ENCODE results near the gene CUL9. TPM values are rescaled to one million over a fixed set of nuclear protein-coding genes. Genes with fewer than 3 reads are reported as not detected.

Gene CUL9
- polyA plus RNA-seq, 3 donors: 2.9 to 68.8 (median 3.8) TPM

GRCh38 chr6:43228951-43229802 is 47.2 kb downstream of the CUL9 start, which contains the start of gene DNPH1:
Gene DNPH1, minus strand, starts transcription at chr6:43229481. Its CDS starts 25 bp downstream, at chr6:43229456.
- peak; percentile 99 for TF ChIP-seq CTCF (IDR thresholded peaks at IDR 0.05)
- H3K27ac ChIP-seq (ENCODE audit: low read depth in 1 of 2, low read length in 2 of 2): peak within 1 kb of the TSS in 1 of 2 donors; percentile 45

DNA sequence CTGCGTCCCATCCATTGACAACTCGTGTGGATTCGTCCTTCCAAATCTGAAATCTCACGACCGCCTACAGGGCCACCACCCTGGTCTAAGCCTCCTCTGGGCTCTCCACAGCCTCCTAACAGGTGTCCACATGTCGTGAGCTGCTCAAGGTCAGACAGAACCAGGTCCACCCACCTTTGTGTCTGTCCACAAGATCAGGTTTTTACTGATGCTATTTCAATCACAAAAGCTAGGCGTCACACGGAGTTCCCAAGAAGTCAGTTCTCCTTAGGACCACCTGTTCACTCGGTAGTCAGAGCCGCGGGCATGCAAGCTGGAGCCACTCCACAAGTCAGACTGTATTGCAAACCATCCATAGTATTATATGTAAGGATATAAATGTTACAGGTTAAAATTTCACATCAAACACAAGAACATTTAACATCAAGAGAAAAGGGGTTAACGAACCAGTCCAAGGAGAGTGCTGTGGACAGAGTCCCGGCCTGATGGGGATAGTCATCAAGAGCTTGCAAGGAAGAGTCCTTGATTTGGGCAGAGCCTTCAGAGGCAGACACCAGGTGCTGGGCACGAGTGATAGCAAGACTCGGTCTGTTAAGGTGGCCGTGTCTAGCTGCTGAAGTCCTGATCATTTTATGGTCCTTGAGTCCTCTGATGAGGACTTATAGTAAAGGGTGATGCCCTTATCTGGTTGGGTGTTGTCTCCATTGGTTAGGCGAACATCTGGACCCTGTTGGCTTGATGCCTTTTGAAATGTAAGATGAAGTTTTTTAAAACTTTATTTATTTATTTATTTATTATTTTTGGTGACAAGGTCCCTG is 48.0 kb downstream of the CUL9 start:
- DNase-seq: no peak
- no peaks in the 10 kb centered on the region for H3K9me3 ChIP-seq (replicated peaks in 1 of 2; ENCODE audit: control insufficient read depth in 1 of 2, insufficient read depth in 1 of 2, low read length in 2 of 2)
- intact Hi-C loops (cut with micrococcal nuclease): no loop called here
- H2AFZ ChIP-seq (ENCODE audit: insufficient read depth, low read depth, low read length, poor library complexity, severe bottlenecking): peak overlapping the region; percentile 89
- H3K9me3 Mint-ChIP-seq: no peaks in the 10 kb centered on the region
- H3K36me3 Mint-ChIP-seq: peaks cover 4% of the 10 kb centered on the region in 2 donors
- H3K27me3 ChIP-seq (ENCODE audit: control insufficient read depth in 2 of 2, insufficient read depth in 2 of 2, low read length in 2 of 2): peaks cover 0 to 9% of the 10 kb centered on the region in 2 donors
- peaks cover 11 to 20% of the 10 kb centered on the region in 2 donors for H3K4me1 ChIP-seq (ENCODE audit: control insufficient read depth in 1 of 2, insufficient read depth in 2 of 2, low read length in 2 of 2)
- H3K79me2 ChIP-seq (ENCODE audit: insufficient read depth, low read length): no peaks in the 10 kb centered on the region
- no peak overlapping the region for H3K9ac ChIP-seq (ENCODE audit: insufficient read depth, low read length, poor library complexity, severe bottlenecking)
- H3K27me3 Mint-ChIP-seq (ENCODE audit: low read depth in 3 of 3): peaks cover 11 to 16% (median 12%) of the 10 kb centered on the region in 3 donors
- H3K4me1 Mint-ChIP-seq: peaks cover 25% of the 10 kb centered on the region
- 75% methylated on average over 12 of the region's 17 CpGs for whole genome bisulfite sequencing (ENCODE audit: insufficient coverage)
- no peak overlapping the region for H3K27ac ChIP-seq (ENCODE audit: low read depth in 1 of 2, low read length in 2 of 2)
- peak overlapping the region in 1 of 3 experiments; percentile 77 for H3K4me3 ChIP-seq (replicated peaks in 1 of 3; ENCODE audit: low read depth in 2 of 3, low read length in 3 of 3)
- peak overlapping the region; percentile 80 for H3K4me2 ChIP-seq (replicated peaks; ENCODE audit: extremely low read depth, low read length, poor library complexity, severe bottlenecking)
- TF ChIP-seq CTCF (IDR thresholded peaks at IDR 0.05): no peak
- H3K4me3 Mint-ChIP-seq: peak overlapping the region; percentile 66 to 84
- H3K36me3 ChIP-seq (replicated peaks in 1 of 2; ENCODE audit: control insufficient read depth in 1 of 2, insufficient read depth in 2 of 2, low read length in 2 of 2): no peaks in the 10 kb centered on the region
- peak overlapping the region in 1 of 7 donors; percentile 56 for H3K27ac Mint-ChIP-seq
- H4K20me1 ChIP-seq (ENCODE audit: insufficient read depth, low read length): no peaks in the 10 kb centered on the region

More at GRCh38 chr6:43228951-43229802, 47.2 kb downstream of the CUL9 start, which contains the start of gene DNPH1:
- Histone ChIP-seq H3K27me3 (ENCODE audit: control insufficient read depth in 2 of 2, insufficient read depth in 2 of 2, low read length in 2 of 2) (peaks cover 0 to 9% of the 10 kb centered on the region in 2 donors), H2AFZ (ENCODE audit: insufficient read depth, low read depth, low read length, poor library complexity, severe bottlenecking) (peak within 1 kb of the TSS; percentile 89), H3K4me1 (ENCODE audit: control insufficient read depth in 1 of 2, insufficient read depth in 2 of 2, low read length in 2 of 2) (peaks cover 17 to 28% of the 10 kb centered on the region in 2 donors), H3K4me3 (replicated peaks in 1 of 3; ENCODE audit: low read depth in 2 of 3, low read length in 3 of 3) (peak within 1 kb of the TSS; percentile 31 to 77 (median 44)), H3K36me3 (replicated peaks in 1 of 2; ENCODE audit: control insufficient read depth in 1 of 2, insufficient read depth in 2 of 2, low read length in 2 of 2) (no peaks in the 10 kb centered on the region), H3K9me3 (replicated peaks in 1 of 2; ENCODE audit: control insufficient read depth in 1 of 2, insufficient read depth in 1 of 2, low read length in 2 of 2) (no peaks in the 10 kb centered on the region), H3K4me2 (replicated peaks; ENCODE audit: extremely low read depth, low read length, poor library complexity, severe bottlenecking) (peak within 1 kb of the TSS; percentile 80), H3K79me2 (ENCODE audit: insufficient read depth, low read length) (no peaks in the 10 kb centered on the region), H3K9ac (ENCODE audit: insufficient read depth, low read length, poor library complexity, severe bottlenecking) (peak within 1 kb of the TSS; percentile 71), H4K20me1 (ENCODE audit: insufficient read depth, low read length) (no peaks in the 10 kb centered on the region)
- Mint-ChIP-seq H3K27me3 (ENCODE audit: low read depth in 3 of 3) (peaks cover 10 to 16% (median 12%) of the 10 kb centered on the region in 3 donors), H3K9me3 (no peaks in the 10 kb centered on the region), H3K4me3 (peak within 1 kb of the TSS; percentile 76 to 88), H3K4me1 (peaks cover 31% of the 10 kb centered on the region), H3K36me3 (peaks cover 4 to 8% of the 10 kb centered on the region in 2 donors), H3K27ac (peak within 1 kb of the TSS in 6 of 7 donors; percentile 25 to 68 (median 48))
- intact Hi-C loops (cut with micrococcal nuclease): no loop called here
- DNase-seq: peak; percentile 53 to 72 (median 65)
- 2% methylated on average over 81 of the region's 82 CpGs for WGBS (ENCODE audit: insufficient coverage)

Measured in CD14-positive monocyte (primary cell).